Esophagus squamous epithelium (tissue), 4 donors: ENCODE data around the gene GDI2.

Experiments used
- POLR2A ChIP-seq, 4 donors: fragments of 450-650 bp; IDR thresholded peaks; one replicate each; pipeline ENCODE4 v1.6.1; 2017; ENCODE audit warnings: antibody characterized with exemption in 4 of 4, mild to moderate bottlenecking in 4 of 4, moderate library complexity in 3 of 4
- TF ChIP-seq, protein P1 (sequence below), 6 experiments: fragments of 450-650 bp in 4 of 6; fragments of 200-600 bp in 2 of 6; sonication (generic) in 2 of 6; IDR thresholded peaks; one replicate each; pipeline ENCODE4 v1.5.1; 2016 to 2019; ENCODE audit warnings: antibody characterized with exemption in 6 of 6, mild to moderate bottlenecking in 4 of 6, moderate library complexity in 4 of 6

GRCh38 chr10:5760515-5760914 lies 52.7 kb downstream of the GDI2 start:
- TF ChIP-seq POLR2A (IDR thresholded peaks at IDR 0.05) = no peak
- TF ChIP-seq, protein P1, sequence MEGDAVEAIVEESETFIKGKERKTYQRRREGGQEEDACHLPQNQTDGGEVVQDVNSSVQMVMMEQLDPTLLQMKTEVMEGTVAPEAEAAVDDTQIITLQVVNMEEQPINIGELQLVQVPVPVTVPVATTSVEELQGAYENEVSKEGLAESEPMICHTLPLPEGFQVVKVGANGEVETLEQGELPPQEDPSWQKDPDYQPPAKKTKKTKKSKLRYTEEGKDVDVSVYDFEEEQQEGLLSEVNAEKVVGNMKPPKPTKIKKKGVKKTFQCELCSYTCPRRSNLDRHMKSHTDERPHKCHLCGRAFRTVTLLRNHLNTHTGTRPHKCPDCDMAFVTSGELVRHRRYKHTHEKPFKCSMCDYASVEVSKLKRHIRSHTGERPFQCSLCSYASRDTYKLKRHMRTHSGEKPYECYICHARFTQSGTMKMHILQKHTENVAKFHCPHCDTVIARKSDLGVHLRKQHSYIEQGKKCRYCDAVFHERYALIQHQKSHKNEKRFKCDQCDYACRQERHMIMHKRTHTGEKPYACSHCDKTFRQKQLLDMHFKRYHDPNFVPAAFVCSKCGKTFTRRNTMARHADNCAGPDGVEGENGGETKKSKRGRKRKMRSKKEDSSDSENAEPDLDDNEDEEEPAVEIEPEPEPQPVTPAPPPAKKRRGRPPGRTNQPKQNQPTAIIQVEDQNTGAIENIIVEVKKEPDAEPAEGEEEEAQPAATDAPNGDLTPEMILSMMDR (IDR thresholded peaks at IDR 0.05) = no peak
